Gastroesophageal sphincter (tissue), 4 donors: ENCODE measurements around the gene EFNA3. TPM values are rescaled to one million over a fixed set of nuclear protein-coding genes. Genes with fewer than 3 reads are reported as not detected.
A peak's percentile ranks its signal among the peaks of the same experiment; 100 is the strongest.

Experiments
- ATAC-seq: fragments of 150-250 bp; one replicate; pipeline ENCODE4 v1.9.1; 2016; ENCODE audit warnings: mild to moderate bottlenecking, moderate library complexity
- H3K27ac ChIP-seq, 4 donors: fragments of 200-600 bp; sonication (generic) in 3 of 4; 1 replicate in 3 of 4; 2 replicates in 1 of 4; pipeline ENCODE4 v1.5.1; 2016 to 2019
- H3K27me3 ChIP-seq: fragments of 200-600 bp; sonication (generic); one replicate; pipeline ENCODE4 v1.5.1; 2019
- H3K36me3 ChIP-seq, 2 donors: fragments of 200-600 bp; sonication (generic); one replicate each; pipeline ENCODE4 v1.5.1; 2019; ENCODE audit warnings: control low read depth in 1 of 2
- H3K4me1 ChIP-seq, 3 donors: fragments of 200-600 bp; sonication (generic); 1 replicate in 2 of 3; 2 replicates in 1 of 3; pipeline ENCODE4 v1.5.1; 2016 to 2019; ENCODE audit warnings: control low read depth in 2 of 3
- H3K4me3 ChIP-seq, 2 donors: fragments of 200-600 bp; sonication (generic); one replicate each; pipeline ENCODE4 v1.5.1; 2019; ENCODE audit warnings: mild to moderate bottlenecking in 1 of 2, moderate library complexity in 1 of 2
- H3K9me3 ChIP-seq, 3 donors: fragments of 200-600 bp; sonication (generic); one replicate each; pipeline ENCODE4 v1.5.1; 2017 to 2019; ENCODE audit warnings: control low read depth in 2 of 3
- CTCF ChIP-seq, 4 experiments: fragments of 200-600 bp in 2 of 4; fragments of 450-650 bp in 2 of 4; sonication (generic) in 1 of 4; IDR thresholded peaks; one replicate each; pipeline ENCODE4 v1.5.1; 2017 to 2019; ENCODE audit warnings: antibody characterized with exemption in 4 of 4, mild to moderate bottlenecking in 2 of 4, moderate library complexity in 2 of 4
- EP300 ChIP-seq: sonication (generic); formaldehyde crosslinking; IDR thresholded peaks from one replicate; pipeline ENCODE4 v1.6.1; 2017; ENCODE audit warnings: antibody characterized with exemption, mild to moderate bottlenecking
- POLR2A ChIP-seq, 2 donors: fragments of 450-650 bp; IDR thresholded peaks; one replicate each; pipeline ENCODE4 v1.6.1; 2017; ENCODE audit warnings: antibody characterized with exemption in 2 of 2, mild to moderate bottlenecking in 2 of 2, moderate library complexity in 1 of 2
- POLR2AphosphoS5 ChIP-seq: sonication (generic); formaldehyde crosslinking; IDR thresholded peaks from one replicate; pipeline ENCODE4 v1.6.1; 2017; ENCODE audit warnings: antibody characterized with exemption
- WGBS, 2 donors: methylation state at CpG; one replicate each; pipeline ENCODE4 v1.1.5; 2018; ENCODE audit warnings: low coverage in 1 of 2; 5-methylcytosine and 5-hydroxymethylcytosine counted together
- total RNA-seq, 4 donors: library from RNA; depleted of rRNA; stranded (reverse); fragments of >200 nt; gene quantifications; one replicate each; pipeline ENCODE4 v1.1.0, GENCODE V29; 2016

EFNA3 gene
- total RNA-seq, 4 donors from 2014 or later = 0.27 to 0.77 TPM; not detected in 2

GRCh38 chr1:155125511-155125945, 46.9 kb downstream of the EFNA3 start:
- Histone ChIP-seq H3K4me1 (peaks cover 0 to 51% (median 30%) of the 10 kb centered on the region in 3 donors), H3K36me3 (no peaks in the 10 kb centered on the region), H3K27me3 (no peaks in the 10 kb centered on the region), H3K27ac (peak overlapping the region in 3 of 4 donors; percentile 84 to 99 (median 91)), H3K4me3 (no peak overlapping the region), H3K9me3 (no peaks in the 10 kb centered on the region)
- 20% methylated on average over 1 of the region's 11 CpGs; no CpG with 5 or more reads in 1 of the 2 donors for WGBS, 2 donors
- no peak for TF ChIP-seq POLR2AphosphoS5
- ATAC-seq = no peak

GRCh38 chr1:155125946-155126555, 47.4 kb downstream of the EFNA3 start:
- no peaks in the 10 kb centered on the region for H3K27me3 ChIP-seq

GRCh38 chr1:155126556-155127104, 48.0 kb downstream of the EFNA3 start:
- H3K27me3 ChIP-seq = no peaks in the 10 kb centered on the region
- no peak for TF ChIP-seq POLR2AphosphoS5
- TF ChIP-seq EP300 = no peak
- TF ChIP-seq POLR2A (IDR thresholded peaks at IDR 0.05) = no peak
- no peak for TF ChIP-seq CTCF (IDR thresholded peaks at IDR 0.05)
- peaks cover 0 to 62% (median 30%) of the 10 kb centered on the region in 3 donors for H3K4me1 ChIP-seq
- H3K4me3 ChIP-seq = peak overlapping the region; percentile 55 to 83
- 2 to 15% methylated on average over 8 to 15 of the region's 32 CpGs for WGBS, 2 donors
- ATAC-seq = peak; percentile 14
- peaks cover 0 to 6% of the 10 kb centered on the region in 2 donors for H3K36me3 ChIP-seq
- H3K27ac ChIP-seq = peak overlapping the region in 3 of 4 donors; percentile 84 to 99 (median 91)
- H3K9me3 ChIP-seq = no peaks in the 10 kb centered on the region

More at GRCh38 chr1:155125946-155126555, 47.4 kb downstream of the EFNA3 start:
- Histone ChIP-seq H3K27ac (peak overlapping the region in 3 of 4 donors; percentile 84 to 99 (median 91)), H3K9me3 (no peaks in the 10 kb centered on the region), H3K4me1 (peaks cover 0 to 57% (median 30%) of the 10 kb centered on the region in 3 donors), H3K36me3 (no peaks in the 10 kb centered on the region), H3K4me3 (peak overlapping the region in 1 of 2 donors; percentile 83)
- WGBS, 2 donors = 20 to 45% methylated on average over 3 to 8 of the region's 53 CpGs
- ATAC-seq = peak; percentile 64
- TF ChIP-seq POLR2A (IDR thresholded peaks at IDR 0.05) (no peak), CTCF (IDR thresholded peaks at IDR 0.05) (no peak), EP300 (no peak), POLR2AphosphoS5 (no peak)

- Histone ChIP-seq H3K4me1 (peaks cover 0 to 69% (median 30%) of the 10 kb centered on the region in 3 donors), H3K9me3 (no peaks in the 10 kb centered on the region), H3K36me3 (peaks cover 0 to 13% of the 10 kb centered on the region in 2 donors), H3K4me3 (peak within 1 kb of the TSS; percentile 55 to 83), H3K27me3 (no peaks in the 10 kb centered on the region), H3K27ac (peak within 1 kb of the TSS; percentile 41 to 99 (median 88))
- no peak for TF ChIP-seq EP300
- TF ChIP-seq CTCF (IDR thresholded peaks at IDR 0.05) = no peak
- TF ChIP-seq POLR2A (IDR thresholded peaks at IDR 0.05) = peak; percentile 53 to 79
- TF ChIP-seq POLR2AphosphoS5 = peak; percentile 76
- ATAC-seq = peak; percentile 63
- WGBS, 2 donors = 0% methylated on average over 1 to 9 of the region's 76 CpGs
Observed at GRCh38 chr1:155127105-155127966, 48.7 kb downstream of the EFNA3 start, which contains the start of gene EFNA1. TSS of gene EFNA1 (plus strand) at chr1:155127876. CDS start at chr1:155127978, 102 bp downstream.
